HG02870 (cell line): ENCODE measurements around the gene POLE.

Experiments used
- ATAC-seq: cut with Tn5 transposase; IDR thresholded peaks from one replicate; pipeline ENCODE4 v1.9.1; 2021; ENCODE audit warnings: mild to moderate bottlenecking, moderate library complexity; ENCODE audit not compliant: unreplicated experiment

Gene POLE

GRCh38 chr12:132687211-132688164 lies at the start of gene POLE, which contains the start of gene PXMP2:
Gene POLE, minus strand, starts transcription at chr12:132687342. Its CDS starts 27 bp downstream, at chr12:132687315.
Gene PXMP2, plus strand, starts transcription at chr12:132687587. Its CDS starts 84 bp downstream, at chr12:132687671.
- peak; percentile 92 for ATAC-seq

GRCh38 chr12:132736913-132737312 lies 49.8 kb upstream of the POLE start:
- no peak for ATAC-seq

- no peak for ATAC-seq
Measured at GRCh38 chr12:132736378-132736777, 49.2 kb upstream of the POLE start.

GRCh38 chr12:132735496-132735895 lies 48.4 kb upstream of the POLE start:
- no peak for ATAC-seq

GRCh38 chr12:132734206-132734605 lies 47.1 kb upstream of the POLE start:
- no peak for ATAC-seq

GRCh38 chr12:132731574-132731973 lies 44.4 kb upstream of the POLE start:
- ATAC-seq, result no peak

GRCh38 chr12:132730353-132730752 lies 43.2 kb upstream of the POLE start:
- ATAC-seq, result no peak

- no peak for ATAC-seq
Measured at GRCh38 chr12:132729541-132730320, 42.6 kb upstream of the POLE start.

- ATAC-seq, result no peak
Measured at GRCh38 chr12:132728502-132728901, 41.4 kb upstream of the POLE start.

- no peak for ATAC-seq
Measured at GRCh38 chr12:132727091-132727794, 40.1 kb upstream of the POLE start.

- ATAC-seq, result no peak
Measured at GRCh38 chr12:132726386-132726785, 39.2 kb upstream of the POLE start.

- ATAC-seq, result no peak
Measured at GRCh38 chr12:132724506-132725241, 37.5 kb upstream of the POLE start.

GRCh38 chr12:132723764-132724140 lies 36.6 kb upstream of the POLE start:
- no peak for ATAC-seq

- ATAC-seq, result no peak
Measured at GRCh38 chr12:132723015-132723763, 36.0 kb upstream of the POLE start.

- ATAC-seq, result no peak
Measured at GRCh38 chr12:132720606-132721345, 33.6 kb upstream of the POLE start.

GRCh38 chr12:132719954-132720324 lies 32.8 kb upstream of the POLE start:
- no peak for ATAC-seq

GRCh38 chr12:132719141-132719953 lies 32.2 kb upstream of the POLE start:
- ATAC-seq, result no peak

GRCh38 chr12:132718644-132719043 lies 31.5 kb upstream of the POLE start:
- ATAC-seq, result no peak
